Cardiac muscle cell (in vitro differentiated cells and primary cell): ENCODE results near the gene IGF2BP1. TPM values are rescaled to one million over a fixed set of nuclear protein-coding genes. Genes with fewer than 3 reads are reported as not detected.
A peak's percentile ranks its signal among the peaks of the same experiment; 100 is the strongest.
"Not testable (repeated sequence)": the region's sequence is repeated elsewhere in the genome, so short reads cannot be mapped to it uniquely, and the experiment has no call there.

Source experiments
- DNase-seq, 2 donors: peaks; one replicate each; pipeline versions ENCODE4 v3.0.0 to v3.0.0-alpha.2; 2010 to 2017; ENCODE audit warnings: low read depth in 1 of 2, low spot score in 1 of 2
- H3K27ac ChIP-seq: fragments of 200-600 bp; sonication (generic); 2 replicates; pipeline ENCODE4 v1.5.1; 2016
- H3K27me3 ChIP-seq: fragments of 200-600 bp; sonication (generic); 2 replicates; pipeline ENCODE4 v1.6.0; 2016; ENCODE audit warnings: control low read depth
- H3K36me3 ChIP-seq: fragments of 200-600 bp; sonication (generic); 2 replicates; pipeline ENCODE4 v1.5.1; 2016; ENCODE audit warnings: control low read depth
- H3K4me1 ChIP-seq: fragments of 200-600 bp; sonication (generic); 2 replicates; pipeline ENCODE4 v1.8.1; 2017; ENCODE audit warnings: low read depth, mild to moderate bottlenecking, mixed run types
- H3K4me3 ChIP-seq: fragments of 200-600 bp; sonication (generic); 2 replicates; pipeline ENCODE4 v1.5.1; 2016; ENCODE audit warnings: mild to moderate bottlenecking
- H3K9me3 ChIP-seq: fragments of 200-600 bp; sonication (generic); 2 replicates; pipeline ENCODE4 v1.5.1; 2017; ENCODE audit warnings: low read depth, mild to moderate bottlenecking, control low read depth
- CTCF ChIP-seq: IDR thresholded peaks from 2 replicates; pipeline ENCODE4 v1.5.1; 2012; ENCODE audit warnings: low read depth, mild to moderate bottlenecking, low read length
- polyA plus RNA-seq: library from polyadenylated mRNA; unstranded; fragments of >200 nt; fragmentation: Nextera tagmentation; extraction: Ambion mirVana; gene quantifications from 2 replicates; pipeline ENCODE4 v1.2.1, GENCODE V29; 2016
- total RNA-seq: library from RNA; depleted of rRNA; stranded (reverse); fragments of >200 nt; gene quantifications from 2 replicates; pipeline ENCODE4 v1.2.3, GENCODE V29; 2016

The IGF2BP1 gene
- total and polyA plus RNA-seq, 2 experiments from 2014 or later, result 18.7 to 74.0 TPM

DNA sequence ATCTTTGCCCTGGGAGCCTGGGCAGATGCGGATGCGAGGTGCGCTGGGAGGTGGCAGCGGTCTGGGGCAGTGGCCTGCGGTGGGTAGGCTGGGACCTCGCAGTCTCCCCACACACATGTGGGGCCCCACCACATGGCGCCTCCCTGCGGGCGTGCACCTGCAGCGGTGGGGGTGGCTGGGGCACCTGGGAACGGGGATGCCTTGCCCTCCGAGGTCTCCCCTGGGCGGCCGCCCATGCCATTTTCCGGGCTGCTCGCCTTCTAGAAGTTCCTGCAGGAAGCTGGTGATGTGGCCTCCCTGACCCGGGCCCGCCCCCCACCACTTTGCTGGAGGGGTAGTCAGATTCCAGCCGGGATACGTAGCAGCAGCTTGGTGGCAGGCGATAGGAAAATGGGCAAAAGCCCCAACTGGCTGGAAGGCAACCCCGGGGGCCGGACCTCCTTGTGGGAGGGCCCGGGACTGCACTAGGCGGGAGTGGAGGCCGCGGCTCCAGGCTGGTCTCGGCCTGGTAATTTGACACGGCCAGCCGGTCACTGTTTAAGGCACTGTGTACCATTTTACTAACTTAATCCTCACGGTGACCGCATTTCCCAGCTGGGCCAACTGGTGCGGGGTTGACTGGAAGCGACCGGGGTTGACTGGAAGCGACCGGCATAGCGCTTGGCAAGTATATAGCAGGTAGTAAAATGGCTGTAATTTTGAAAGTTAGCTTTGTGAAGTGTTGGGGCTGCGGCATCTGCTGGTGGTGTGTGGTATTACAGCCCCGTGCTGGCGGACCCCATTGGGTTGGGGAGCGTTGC, 38.5 kb downstream of the IGF2BP1 start:
- peak overlapping the region; percentile 82 for H3K27ac ChIP-seq
- H3K27me3 ChIP-seq, result no peaks in the 10 kb centered on the region
- H3K36me3 ChIP-seq, result peaks cover 60% of the 10 kb centered on the region
- peak; percentile 88 for TF ChIP-seq CTCF
- H3K9me3 ChIP-seq, result no peaks in the 10 kb centered on the region
- H3K4me1 ChIP-seq, result peaks cover 3% of the 10 kb centered on the region
- H3K4me3 ChIP-seq, result no peak overlapping the region
- DNase-seq, result peak; percentile 66 to 70

DNA sequence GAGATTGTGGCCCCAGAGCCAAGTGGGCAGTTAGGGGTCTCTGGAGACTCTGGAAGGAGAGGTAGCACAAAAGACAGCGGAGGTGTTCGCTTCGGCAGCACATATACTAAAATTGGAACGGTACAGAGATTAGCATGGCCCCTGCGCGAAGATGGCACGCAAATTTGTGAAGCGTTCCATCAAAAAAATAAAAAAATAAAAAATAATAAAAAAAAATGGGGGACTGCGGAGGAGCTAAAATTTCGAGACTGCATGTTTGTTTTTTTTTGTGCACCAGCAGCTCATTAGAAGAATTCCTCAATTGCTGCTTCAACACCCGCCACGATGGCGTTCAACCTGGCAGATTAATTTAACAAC, 39.1 kb downstream of the IGF2BP1 start:
- Histone ChIP-seq H3K9me3 (no peaks in the 10 kb centered on the region), H3K4me3 (no peak overlapping the region), H3K36me3 (peaks cover 61% of the 10 kb centered on the region), H3K27ac (peak overlapping the region; percentile 82), H3K4me1 (peaks cover 3% of the 10 kb centered on the region), H3K27me3 (no peaks in the 10 kb centered on the region)
- no peak for TF ChIP-seq CTCF
- DNase-seq, result no peak

DNA sequence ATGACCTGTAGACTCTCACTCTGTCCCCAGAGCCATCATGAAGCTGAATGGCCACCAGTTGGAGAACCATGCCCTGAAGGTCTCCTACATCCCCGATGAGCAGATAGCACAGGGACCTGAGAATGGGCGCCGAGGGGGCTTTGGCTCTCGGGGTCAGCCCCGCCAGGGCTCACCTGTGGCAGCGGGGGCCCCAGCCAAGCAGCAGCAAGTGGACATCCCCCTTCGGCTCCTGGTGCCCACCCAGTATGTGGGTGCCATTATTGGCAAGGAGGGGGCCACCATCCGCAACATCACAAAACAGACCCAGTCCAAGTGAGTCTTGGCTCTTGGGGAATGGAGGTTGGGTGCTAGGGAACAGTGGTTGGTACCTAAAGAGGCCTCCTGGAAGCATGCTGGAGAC, 41.0 kb downstream of the IGF2BP1 start:
- no peak overlapping the region for H3K27ac ChIP-seq
- no peak overlapping the region for H3K4me3 ChIP-seq
- no peaks in the 10 kb centered on the region for H3K9me3 ChIP-seq
- DNase-seq, result no peak
- no peak for TF ChIP-seq CTCF
- peaks cover 75% of the 10 kb centered on the region for H3K36me3 ChIP-seq
- H3K27me3 ChIP-seq, result no peaks in the 10 kb centered on the region
- no peaks in the 10 kb centered on the region for H3K4me1 ChIP-seq

GRCh38 chr17:49038544-49038943, 41.4 kb downstream of the IGF2BP1 start:
- no peak for TF ChIP-seq CTCF
- Histone ChIP-seq H3K27ac (no peak overlapping the region), H3K27me3 (no peaks in the 10 kb centered on the region), H3K4me1 (no peaks in the 10 kb centered on the region), H3K9me3 (no peaks in the 10 kb centered on the region), H3K4me3 (no peak overlapping the region), H3K36me3 (peaks cover 76% of the 10 kb centered on the region)
- no peak for DNase-seq

- not testable (repeated sequence) for H3K4me1 ChIP-seq, H3K27ac ChIP-seq, H3K4me3 ChIP-seq, DNase-seq, H3K27me3 ChIP-seq, H3K9me3 ChIP-seq
- peaks cover 81% of the 10 kb centered on the region for H3K36me3 ChIP-seq
These were observed 42.3 kb downstream of the IGF2BP1 start for GRCh38 chr17:49039518-49039917.

DNA sequence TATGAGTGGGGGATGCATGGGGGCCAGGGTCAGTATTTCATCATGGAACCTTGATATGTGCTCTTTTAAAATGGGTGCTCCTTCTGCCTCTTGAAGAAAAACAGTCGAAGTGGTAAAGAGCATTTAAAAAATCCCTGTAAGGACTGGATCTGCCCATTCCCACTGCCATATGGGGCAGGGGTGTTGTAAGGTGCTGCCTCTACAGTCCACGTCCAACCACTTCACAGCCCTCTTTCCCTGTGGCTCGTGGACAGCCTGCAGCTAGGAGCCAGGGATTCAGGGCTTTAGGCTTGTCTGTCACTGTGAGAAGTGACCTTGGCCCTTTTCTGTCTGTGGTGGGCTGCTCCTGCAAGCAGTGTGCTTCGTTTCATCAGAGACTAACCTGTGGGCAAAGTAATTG, 44.3 kb downstream of the IGF2BP1 start:
- Histone ChIP-seq H3K9me3 (no peaks in the 10 kb centered on the region), H3K4me1 (no peaks in the 10 kb centered on the region), H3K36me3 (peaks cover 87% of the 10 kb centered on the region), H3K27me3 (no peaks in the 10 kb centered on the region), H3K27ac (no peak overlapping the region), H3K4me3 (no peak overlapping the region)
- DNase-seq, result no peak
- no peak for TF ChIP-seq CTCF
